PC-9 (cell line): Measurements from ENCODE around the gene C2CD5.

Experiments used
- CTCF ChIP-seq: fragments of 200-600 bp; sonication (generic); conservative IDR thresholded peaks from 2 replicates; pipeline ENCODE4 v1.6.1; 2017; ENCODE audit warnings: mixed run types, antibody characterized with exemption, mild to moderate bottlenecking, moderate library complexity
- EZH2 ChIP-seq: fragments of 200-600 bp; sonication (generic); IDR thresholded peaks from 2 replicates; pipeline ENCODE4 v1.8.0; 2017; ENCODE audit warnings: antibody characterized with exemption, low read depth

GRCh38 chr12:22531205-22531604, 13.1 kb downstream of the C2CD5 start:
- TF ChIP-seq CTCF (no peak), EZH2 (no peak)
